GM12864 (cell line): ENCODE measurements around the gene BRD3.
A peak's percentile ranks its signal among the peaks of the same experiment; 100 is the strongest.
"Not testable (repeated sequence)": the region's sequence is repeated elsewhere in the genome, so short reads cannot be mapped to it uniquely, and the experiment has no call there.

ENCODE experiments used
- DNase-seq: peaks from one replicate; pipeline ENCODE4 v3.0.0-alpha.2; 2011; ENCODE audit warnings: low read depth
- H3K4me3 ChIP-seq: 2 replicates; pipeline ENCODE4 v1.5.1; 2011; ENCODE audit warnings: mild to moderate bottlenecking, low read depth, low read length, control low read depth
- TF ChIP-seq, protein P1 (sequence below): IDR thresholded peaks from 2 replicates; pipeline ENCODE4 v1.5.1; 2011; ENCODE audit warnings: low read depth, mild to moderate bottlenecking, moderate library complexity, low read length, control low read depth, inconsistent platforms; ENCODE audit errors: missing control alignments

The BRD3 gene

DNA sequence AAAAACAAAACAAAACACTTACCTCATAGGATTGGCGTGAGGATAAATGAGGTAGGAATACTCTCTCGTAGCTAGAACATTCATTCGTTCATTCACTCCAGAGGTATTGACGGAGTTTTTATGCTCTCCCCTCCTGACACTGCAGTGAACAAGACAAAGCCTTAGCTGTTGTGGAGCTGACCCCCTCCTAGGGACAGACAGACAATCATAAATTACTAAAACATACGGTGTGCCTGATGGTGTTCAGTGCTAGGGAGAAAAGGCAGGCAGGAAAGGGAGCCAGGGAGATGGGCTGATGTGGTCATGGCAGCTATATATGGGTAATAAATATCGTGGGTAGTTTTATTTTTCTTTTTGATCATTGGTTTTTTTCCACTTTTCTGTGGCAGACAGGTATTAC is 5.7 kb upstream of the BRD3 start:
- H3K4me3 ChIP-seq: no peak overlapping the region
- TF ChIP-seq, protein P1, sequence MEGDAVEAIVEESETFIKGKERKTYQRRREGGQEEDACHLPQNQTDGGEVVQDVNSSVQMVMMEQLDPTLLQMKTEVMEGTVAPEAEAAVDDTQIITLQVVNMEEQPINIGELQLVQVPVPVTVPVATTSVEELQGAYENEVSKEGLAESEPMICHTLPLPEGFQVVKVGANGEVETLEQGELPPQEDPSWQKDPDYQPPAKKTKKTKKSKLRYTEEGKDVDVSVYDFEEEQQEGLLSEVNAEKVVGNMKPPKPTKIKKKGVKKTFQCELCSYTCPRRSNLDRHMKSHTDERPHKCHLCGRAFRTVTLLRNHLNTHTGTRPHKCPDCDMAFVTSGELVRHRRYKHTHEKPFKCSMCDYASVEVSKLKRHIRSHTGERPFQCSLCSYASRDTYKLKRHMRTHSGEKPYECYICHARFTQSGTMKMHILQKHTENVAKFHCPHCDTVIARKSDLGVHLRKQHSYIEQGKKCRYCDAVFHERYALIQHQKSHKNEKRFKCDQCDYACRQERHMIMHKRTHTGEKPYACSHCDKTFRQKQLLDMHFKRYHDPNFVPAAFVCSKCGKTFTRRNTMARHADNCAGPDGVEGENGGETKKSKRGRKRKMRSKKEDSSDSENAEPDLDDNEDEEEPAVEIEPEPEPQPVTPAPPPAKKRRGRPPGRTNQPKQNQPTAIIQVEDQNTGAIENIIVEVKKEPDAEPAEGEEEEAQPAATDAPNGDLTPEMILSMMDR: no peak
- no peak for DNase-seq

DNA sequence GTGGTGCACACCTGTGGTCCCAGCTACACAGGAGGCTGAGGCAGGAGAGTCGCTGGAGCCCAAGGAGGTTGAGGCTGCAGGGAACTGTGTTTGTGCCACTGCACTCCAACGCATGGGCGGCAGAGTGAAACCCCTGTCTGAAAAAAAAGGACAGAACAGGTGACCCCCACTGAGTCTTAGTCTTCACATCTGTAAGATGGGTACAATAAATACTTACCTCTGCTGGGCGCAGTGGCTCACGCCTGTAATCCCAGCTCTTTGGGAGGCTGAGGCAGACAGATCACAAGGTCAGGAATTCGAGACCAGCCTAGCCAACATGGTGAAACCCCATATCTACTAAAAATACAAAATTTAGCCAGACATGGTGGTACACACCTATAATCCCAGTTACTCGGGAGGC is 4.9 kb upstream of the BRD3 start:
- H3K4me3 ChIP-seq, DNase-seq: not testable (repeated sequence)

DNA sequence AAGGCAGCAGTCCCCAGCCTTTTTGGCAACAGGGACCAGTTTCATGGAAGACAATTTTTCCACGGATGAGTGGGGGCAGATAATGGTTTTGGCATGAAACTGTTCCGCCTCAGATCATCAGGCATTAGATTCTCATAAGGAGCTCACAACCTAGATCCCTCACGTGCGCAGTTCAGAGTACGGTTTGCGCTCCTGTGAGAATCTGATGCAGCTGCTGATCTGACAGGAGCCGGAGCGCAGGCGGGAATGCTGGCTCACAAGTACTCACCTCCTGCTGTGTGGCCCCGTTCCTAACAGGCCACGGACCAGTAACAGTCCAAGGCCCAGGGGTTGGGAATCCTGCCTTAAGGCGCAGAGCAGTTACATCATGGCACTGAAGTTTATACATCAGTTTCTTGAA is 3.3 kb upstream of the BRD3 start:
- no peak for DNase-seq
- TF ChIP-seq, protein P1: no peak

DNA sequence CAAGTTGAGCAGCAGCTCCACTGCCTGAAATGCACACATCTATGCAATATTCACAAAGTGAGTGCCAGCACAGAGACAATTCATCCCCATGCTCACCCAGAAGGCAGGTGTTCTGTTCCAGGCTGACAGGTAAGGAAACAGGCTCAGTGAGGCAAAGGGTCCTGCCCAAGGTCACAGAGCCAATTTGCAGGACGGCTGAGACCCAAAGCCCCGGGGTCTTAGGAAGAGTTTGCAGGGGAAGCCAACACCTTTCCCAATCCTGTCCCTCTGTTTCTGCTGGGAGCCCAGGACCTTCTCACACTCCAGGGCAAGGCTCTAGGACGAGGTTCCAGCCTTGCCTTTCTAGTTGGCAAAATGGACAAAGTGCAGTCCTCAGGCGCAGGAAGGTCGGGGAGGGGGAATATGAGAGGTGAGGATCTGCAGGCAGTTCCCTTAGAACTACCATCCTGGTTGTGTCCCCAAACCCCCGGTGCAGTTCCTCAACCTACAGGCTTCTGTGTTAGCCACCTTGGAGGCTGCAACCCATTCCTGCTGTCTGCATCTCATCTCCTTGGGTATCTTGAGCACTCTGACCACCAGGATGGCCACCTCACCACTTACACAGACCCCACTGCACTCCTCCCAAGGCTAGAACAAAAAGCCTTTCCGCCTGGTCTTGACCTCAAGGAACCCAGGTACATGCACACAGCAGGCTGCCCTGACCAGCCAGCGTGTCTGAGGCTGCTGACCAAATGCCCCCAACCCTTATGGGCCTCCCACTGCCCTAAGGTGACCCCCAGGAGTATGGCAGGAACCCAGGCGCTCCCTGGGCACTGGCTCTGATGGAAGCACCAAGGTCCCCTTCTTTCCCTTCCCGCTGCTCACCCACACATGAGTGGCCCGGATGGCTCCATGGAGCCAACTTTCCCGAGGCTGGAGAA is 1.9 kb upstream of the BRD3 start:
- TF ChIP-seq, protein P1: no peak
- H3K4me3 ChIP-seq: no peak overlapping the region
- DNase-seq: no peak

More for the DNA sequence above, 3.3 kb upstream of the BRD3 start:
- no peak overlapping the region for H3K4me3 ChIP-seq

DNA sequence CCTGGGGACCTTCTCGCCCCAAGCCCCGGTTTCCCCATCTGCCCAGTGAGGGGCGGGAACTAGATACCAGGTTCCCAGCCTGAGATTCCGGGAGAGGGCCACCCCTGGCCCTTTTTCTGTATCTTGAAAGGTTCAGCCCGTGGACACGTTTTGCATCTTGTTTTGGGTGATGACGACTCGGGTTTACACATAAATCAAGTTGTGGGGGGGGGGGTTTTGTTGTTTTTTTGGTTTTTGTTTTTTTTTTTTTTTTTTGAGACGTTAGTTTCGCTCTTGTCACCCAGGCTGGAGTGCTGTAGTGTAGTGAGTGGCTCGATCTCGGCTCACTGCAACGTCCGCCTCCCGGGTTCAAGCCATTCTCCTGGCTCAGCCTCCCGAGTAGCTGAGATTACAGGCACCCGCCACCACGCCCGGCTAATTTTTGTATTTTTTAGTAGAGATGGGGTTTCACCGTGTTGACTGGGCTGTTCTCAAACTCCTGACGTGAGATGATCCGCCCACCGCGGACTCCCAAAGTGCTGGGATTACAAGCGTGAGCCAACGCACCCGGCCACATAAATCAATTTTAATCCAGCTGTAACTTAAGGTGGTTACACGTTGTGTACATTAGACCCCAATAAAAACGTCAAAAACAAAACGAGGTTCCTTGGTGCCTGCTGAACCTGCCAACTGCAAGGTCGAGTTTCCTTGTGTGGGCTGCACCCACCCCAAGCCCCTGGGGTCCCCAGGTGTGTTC is 1.1 kb upstream of the BRD3 start:
- no peak for DNase-seq
- TF ChIP-seq, protein P1: no peak
- H3K4me3 ChIP-seq: peak overlapping the region; percentile 76

DNA sequence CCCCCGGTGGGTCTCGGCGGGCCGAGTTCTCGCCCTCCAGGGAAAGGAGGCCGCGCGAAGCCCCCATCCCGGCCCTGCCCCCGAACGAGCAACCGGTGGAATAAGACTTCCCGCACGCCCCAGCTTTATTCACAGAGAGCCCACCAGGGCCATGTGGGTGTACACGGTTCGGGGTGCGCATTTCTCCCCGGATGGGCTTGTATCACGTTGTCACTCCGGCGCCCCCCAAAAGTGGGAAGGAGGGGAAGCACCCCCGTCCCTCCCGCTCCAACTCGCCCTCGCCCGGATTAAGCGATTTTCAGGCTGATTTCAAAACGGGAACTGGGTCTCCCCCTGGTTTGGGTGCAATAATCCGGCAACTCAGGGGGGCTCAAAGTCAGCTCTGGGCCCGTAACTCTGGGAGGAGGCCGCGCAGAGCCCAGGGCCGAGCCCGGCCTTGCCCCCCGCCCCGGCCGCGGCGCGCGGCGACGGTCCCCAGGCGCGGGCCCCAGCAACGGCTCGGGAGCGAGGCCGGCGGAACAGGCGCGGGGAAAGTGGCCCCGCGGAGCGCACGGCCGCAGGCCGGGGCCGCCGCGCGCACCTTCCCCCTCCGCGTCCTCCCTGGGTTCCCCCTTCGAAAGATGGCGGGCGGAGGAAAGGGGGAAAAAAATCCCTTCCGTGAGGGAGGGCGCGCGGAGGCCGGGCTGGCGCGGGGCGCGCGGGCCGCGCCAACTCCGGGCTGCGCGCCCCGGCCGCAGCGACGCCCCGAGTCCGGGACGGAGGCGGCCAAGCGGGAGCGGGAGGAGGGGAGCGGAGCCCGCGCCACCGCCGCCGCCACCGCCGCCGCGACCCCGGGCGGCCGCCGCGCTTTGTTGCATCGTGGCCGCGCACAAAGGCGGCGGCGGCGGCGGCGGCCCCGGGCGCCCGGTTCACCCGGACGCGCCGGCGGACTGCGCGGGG is 644 bp downstream of the BRD3 start:
- H3K4me3 ChIP-seq: peak overlapping the region; percentile 62
- TF ChIP-seq, protein P1: no peak
- no peak for DNase-seq
